Activated CD4-positive, alpha-beta T cell treated with anti-CD3 and anti-CD28 coated beads, Interleukin-2, amount 50 U/mL, for 4 hours (primary cell): ENCODE measurements around the gene TLE2.
"Not testable (repeated sequence)": the region's sequence is repeated elsewhere in the genome, so short reads cannot be mapped to it uniquely, and the experiment has no call there.

Experiments
- DNase-seq, 2 experiments: peaks; one replicate each; pipeline ENCODE4 v3.0.0-alpha.2; 2020

Gene TLE2

DNA sequence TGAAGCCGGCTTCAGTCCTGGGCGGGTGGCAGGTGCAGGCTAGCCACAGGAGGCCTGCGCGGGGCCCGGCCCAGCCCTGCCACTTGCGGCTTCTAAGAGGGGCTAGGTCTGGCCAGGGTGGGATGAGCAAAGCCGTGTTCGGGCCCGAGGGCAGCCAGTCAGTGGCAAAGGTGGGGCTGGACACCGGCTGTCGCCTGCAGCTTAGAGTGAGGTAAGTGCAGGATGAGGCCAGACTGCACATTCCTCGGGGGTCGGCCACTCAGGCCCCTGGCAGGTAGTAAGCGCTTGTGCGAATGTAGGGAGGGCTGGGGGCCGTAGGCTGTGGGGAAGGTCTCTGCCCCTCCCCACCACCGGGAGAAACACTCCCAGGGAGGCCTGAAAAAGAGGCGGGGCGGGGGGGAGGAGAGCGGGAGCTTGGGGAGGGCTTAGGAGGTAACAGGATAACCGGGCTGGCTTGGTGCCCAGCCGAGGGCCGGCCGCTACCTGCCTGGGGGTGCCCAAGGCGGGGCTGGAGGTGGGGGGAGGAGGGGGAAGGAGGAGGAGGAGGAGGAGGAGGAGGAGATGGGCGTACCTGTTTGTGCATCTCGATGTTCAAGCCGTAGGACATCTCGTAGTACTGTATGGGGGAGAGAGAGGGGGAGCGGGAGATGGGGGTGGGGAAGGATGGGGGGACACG, 26.8 kb upstream of the TLE2 start:
- DNase-seq: no peak

DNA sequence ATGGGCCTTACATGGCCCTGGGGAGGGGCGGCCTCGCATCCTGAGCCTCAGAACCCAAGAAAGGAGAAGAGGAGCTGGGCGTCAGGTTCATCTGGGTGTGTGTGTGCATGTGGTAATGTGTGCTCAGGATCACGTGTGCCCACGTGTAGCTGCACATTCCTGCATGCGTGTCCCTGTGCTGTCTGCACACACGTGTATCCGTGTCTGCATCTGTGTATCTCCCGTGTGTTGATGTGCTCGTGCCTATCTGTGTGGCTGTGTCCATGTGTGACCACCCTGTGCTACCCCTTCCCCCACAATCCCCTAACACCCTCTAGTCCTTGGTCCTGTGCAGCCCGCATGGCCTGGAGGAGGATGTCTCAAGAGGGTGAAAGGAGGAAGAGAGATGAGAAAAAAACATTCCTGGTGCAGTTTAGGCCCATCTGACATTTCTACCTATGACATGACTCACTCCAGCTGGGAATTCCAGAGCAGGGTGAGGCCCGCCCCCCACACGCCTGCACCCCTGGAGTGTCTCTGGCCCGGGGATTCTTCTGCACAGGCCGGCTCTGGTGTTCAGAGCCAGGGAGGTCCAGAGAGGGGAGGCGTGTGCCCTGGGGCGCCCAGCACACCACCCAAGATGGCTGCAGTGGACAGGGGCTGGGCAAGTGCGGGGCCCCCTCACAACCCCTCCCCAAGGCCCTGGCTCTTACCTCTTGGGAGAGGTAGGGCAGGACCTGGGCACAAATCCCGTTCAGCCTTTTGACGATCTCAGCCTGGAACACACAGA, 26.1 kb upstream of the TLE2 start:
- no peak for DNase-seq

DNA sequence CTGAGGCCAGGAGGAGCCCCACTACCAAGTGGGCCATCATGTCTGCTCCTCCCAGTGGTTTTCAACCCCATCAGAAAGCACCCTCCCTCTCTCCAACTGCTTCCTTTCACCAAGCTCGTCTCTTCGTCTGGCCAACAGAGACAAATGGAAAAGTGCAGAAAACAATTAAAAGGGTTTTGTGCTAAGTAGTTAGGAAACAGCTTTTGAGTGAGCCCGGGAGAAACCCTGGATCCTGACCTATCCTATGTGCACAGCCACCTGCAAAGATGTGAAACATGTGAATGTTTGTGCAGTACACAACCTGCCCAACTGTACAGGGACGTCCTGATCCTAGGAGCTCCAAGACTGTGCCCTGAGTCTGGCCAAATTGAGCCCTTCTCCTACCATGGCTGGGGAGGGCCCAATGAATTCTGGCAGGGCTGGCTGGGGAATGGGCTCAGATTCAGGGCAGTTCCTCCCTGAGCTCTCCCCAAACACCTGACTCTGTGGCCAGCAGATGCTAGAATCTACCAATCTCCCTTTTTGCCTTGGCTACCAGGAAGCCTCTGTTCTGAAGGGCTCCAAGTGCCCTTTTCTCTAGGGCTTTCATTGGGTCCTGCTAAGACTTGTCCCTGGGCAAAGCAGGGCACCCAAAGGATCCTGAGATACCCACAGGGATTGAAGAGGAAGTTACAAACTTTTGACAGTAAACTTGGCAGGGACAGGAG, 25.3 kb upstream of the TLE2 start:
- no peak for DNase-seq

DNA sequence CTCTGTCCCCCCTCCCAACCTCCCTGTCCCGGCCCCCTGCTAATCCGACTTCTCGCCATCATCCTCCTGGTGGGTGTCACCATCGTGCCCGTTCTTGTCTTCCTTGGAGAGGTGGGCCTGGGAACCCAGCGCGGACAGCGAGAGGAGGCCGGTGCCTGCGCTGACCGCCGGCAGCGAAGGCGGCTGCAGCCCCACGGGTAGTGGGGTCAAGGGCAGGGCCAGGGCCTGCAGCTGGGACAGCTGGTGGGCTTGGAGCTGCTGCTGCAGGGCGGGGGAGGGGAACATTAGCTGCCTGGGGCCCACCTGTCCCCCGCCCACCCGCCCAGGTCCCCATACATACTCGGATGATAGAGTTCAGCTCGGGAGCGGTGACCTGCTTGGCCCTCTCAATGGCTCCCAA, 24.7 kb upstream of the TLE2 start:
- no peak for DNase-seq

DNA sequence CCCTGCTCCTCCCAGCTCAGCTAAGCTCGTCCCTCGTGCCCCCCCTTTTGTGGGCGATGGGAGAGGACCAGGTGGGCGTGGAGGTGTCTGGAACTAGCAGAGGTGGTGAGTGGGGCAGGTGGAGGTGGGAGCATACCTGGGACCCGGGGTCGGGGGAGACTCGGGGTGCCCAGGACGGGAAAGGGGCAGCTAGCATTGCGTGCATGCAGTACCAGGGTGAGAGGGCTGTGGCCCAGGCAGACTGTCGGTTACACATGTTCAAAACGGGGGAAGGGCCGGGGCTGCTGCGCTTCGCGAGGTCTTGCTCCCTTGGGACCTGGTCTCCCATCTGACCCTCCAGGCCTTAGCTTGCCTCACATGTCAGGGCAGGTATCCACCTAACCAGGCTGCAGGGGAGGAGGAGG, 24.1 kb upstream of the TLE2 start:
- no peak for DNase-seq

DNA sequence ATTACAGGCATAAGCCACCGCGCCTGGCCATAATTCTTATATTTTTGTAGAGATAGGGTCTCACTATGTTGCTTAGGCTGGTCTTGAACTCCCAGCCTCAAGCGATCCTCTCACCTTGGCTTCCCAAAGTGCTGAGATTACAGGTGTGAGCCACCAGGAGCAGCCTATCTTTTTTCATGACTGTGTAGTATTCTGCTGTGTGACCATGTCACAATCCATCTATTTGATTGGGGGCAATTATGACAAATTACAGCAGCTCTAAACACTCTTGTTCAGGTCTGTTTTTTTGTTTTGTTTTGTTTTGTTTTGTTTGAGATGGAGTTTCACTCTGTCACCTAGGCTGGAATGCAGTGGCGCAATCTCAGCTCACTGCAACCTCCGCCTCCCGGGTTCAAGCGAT, 20.9 kb upstream of the TLE2 start:
- not testable (repeated sequence) for DNase-seq

DNA sequence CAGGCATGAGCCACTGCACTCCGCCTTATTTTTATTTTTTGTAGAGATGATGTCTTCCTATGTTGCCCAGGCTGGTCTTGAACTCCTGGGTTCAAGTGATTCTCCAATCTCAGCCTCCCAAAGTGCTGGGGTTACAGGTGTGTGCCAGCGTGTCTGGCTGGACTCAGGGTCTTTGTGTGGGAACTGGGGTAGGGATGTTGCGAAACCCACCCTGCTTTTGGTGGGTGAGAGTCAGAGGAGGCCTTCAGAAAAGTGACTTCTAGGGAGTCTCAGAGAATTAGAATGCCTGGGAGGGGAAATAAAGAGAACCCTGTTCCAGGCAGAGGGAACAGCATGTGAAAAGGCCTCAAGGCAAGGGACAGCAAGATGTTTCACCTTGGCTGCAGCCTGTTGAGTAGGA, 20.0 kb upstream of the TLE2 start:
- no peak for DNase-seq

DNA sequence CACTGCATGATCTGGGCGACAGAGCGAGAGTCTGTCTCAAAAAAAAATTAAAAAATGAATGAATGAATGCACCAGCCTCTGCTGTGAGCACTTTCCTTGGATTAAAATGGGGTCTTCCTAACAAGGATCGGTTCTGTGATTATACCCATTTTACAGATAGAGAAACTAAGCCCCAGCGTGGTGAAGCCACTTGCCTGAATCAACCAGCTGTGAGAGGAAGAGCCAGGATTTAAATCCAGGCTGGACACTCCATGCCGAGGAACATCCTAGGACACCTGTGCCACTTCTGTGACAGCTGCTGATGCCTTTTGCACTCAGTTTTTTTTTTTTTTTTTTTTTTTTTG, 19.1 kb upstream of the TLE2 start:
- no peak for DNase-seq

DNA sequence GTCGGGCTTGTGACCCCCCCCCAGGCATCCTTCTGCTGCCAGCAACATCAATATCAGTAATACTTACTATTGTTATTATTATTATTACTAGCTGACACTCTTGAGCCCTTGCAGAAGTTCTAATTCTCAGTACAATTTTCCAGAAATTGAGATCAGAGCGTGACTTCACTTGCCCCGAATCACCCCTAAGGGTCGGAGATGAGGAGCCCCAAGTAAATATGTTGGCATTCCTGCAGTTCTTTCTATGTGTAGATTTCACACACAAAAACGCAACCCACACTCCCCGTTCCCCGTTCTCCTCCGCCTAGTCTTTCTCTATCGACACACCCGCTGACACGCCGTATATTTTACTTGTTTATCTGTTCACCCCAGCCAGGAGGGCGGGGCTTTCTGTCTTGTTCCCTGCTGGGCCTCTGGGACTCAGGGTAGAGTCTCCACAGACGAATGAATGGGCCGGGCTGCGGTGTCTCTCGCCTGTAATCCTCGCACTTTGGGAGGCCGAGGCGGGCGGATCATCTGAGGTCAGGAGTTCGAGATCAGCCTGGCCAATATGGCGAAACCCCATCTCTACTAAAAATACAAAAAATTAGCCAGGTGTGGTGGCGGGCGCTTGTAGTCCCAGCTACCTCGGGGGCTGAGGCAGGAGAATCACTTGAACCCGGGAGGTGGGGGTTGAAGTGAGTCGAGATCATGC, 18.6 kb upstream of the TLE2 start:
- peak; percentile 58 to 65 for DNase-seq

DNA sequence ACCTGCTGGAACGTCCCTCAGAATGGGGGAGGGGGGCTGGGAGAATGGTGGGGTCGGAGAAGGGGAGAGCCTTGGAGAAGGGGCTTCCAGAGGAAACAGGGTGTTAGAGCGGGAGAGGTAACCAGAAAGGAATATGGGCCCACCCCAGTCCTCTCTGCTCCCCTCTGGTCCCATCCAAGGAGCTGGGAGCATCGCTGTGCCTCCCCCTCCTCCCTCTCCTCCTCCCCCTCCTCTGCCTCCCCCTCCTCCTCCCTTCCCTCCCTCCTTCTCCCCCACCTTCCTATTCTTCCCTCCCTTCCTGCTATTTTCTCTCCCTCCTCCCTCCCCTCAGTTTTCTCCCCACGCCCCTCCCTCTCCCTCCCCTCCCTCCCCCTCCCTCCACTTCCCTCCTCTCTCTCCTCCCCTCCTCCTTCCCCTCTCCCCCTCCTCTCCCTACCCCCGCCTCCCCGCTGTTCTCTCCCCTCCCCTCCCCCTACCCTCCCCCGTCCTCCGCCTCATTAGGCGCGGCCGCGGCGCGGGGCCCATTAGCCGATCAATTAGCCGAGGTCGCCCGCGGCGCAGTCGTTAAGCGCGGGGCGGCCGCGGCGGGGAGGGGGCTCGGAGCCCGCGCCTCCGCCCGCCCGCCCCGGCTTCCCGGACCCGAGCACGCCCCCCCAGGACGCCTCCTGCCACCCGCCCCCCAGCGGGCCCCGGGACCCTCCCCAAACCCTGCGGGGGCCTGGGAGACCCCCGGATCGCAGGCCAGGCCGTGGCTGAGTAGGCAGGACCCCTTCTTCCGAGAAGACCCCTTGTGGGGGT, 17.8 kb upstream of the TLE2 start:
- DNase-seq: no peak

DNA sequence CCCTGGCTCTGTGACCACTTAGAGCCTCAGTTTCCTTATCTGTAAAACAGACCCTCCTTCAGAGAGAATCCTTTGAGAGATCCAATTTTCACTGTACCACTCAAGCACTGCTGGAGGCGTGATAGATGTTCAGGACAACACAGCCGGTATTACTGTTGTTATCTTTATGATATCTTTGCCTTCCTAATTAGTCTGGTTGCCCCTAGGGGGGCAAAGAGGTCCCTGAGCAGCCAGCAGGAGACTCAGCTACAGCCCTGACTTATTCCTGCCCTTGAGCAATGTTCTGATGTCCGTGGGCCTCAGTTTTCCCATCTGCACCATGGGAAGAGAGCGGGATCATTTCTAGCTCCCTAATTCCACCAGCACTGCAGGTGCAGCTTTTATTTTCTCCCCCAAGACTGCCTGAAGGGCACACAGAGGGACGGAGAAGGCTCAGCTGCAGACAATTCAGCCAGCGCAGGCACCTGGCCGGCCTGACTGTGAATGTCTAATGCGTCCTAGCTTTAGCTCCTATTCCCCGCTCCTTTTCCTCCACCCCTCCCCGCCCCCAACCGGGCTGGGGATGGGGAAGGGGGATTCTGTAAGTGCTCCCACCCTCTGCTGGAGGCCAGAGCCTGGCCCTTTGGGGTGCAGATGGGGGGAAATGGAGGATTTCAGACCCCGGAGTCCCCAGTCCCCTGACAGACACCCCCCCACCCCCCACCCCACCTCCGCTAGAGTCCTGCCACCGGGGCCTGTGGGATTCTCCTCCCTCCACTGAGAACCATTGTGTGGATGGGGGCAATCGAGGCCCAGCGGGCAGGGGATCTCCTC, 17.0 kb upstream of the TLE2 start:
- no peak for DNase-seq

DNA sequence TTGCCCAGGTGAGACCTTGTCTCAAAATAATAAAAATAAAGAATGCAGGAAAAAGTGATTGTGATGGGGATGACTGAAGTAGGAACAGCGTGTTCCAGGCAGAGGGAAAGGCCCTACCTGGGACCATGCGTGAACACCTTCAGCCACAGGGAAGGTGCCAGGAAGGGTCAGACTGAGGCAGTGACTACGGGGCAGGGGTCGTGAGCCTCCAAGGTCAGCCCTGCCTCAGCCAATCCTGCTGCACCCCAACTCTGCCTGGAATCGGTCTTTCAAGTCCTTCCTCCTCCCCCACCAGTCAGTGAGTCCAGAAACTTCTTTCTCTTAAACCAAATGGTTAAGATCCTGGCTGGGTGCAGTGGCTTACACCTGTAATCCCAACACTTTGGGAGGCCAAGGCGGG, 16.1 kb upstream of the TLE2 start:
- no peak for DNase-seq

DNA sequence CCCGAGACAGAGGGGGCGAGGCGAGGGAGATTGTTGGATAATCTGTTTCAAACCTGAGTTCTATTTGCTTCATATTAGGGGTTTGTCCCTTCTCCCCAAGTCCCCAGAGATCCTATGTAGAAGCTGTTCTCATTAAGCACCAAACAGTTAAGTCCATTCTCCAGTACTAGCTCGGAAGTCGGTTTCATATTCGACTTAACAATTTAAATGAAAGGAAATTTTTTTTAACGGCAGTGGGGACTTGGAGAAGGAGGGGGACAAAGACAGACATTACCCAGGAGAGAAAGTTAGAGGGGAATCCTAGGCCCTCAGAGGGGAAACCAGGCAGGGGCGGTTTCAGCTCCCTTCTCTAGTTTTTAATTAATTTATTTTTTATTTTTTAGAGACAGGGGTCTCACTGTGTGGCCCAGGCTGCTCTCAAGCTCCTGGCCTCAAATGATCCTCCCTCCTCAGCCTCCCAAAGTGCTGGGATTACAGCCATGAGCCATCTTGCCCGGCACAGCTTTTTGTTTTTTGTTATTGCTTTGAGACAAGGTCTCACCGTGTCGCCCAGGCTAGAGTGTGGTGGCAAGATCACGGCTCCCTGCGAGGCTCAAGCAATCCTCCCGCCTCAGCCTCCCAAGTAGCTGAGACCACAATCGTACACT, 13.7 kb upstream of the TLE2 start:
- DNase-seq: no peak

DNA sequence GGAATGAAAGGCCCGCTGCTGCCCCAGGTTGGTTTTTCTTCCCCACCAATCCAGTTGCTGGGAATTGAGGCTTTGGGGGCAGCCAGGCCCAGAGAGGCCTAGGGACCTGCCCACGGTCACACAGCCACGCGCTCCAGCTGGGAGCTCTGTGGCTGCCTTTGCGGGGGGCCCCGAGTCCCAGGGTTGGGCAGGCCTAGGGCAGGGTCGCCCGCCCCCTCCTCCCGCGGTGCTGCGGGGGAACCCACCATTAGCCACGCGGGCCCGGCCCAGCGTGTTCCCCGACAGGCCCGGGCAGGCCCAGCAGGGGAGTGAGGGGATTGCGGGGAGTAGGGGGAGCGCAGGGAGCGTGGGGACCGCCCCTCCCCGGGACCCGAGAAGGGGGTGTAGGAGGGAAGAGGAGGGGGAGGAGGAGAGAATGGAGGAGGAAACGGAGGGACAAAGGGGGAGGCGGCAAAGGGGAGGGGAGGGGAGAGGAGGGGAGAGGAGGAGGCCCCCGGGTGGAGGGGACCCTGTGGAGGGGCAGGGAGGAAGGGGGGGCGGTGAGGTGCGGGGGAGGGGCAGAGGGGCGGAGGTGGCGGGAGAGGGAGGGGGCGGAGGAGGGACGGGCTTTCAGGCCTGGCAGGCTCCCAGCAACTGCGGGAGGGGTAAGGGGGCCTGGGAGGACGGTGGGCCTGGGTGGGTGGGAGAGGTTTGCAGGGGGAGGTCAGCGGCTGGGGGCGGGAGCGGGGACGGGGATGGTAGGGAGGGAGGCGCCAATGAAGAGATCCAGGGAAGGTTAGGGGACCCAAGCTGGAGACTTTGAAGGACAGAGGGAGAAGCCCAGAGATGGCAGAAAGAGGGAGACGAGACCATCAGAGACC, 12.9 kb upstream of the TLE2 start:
- DNase-seq: no peak

DNA sequence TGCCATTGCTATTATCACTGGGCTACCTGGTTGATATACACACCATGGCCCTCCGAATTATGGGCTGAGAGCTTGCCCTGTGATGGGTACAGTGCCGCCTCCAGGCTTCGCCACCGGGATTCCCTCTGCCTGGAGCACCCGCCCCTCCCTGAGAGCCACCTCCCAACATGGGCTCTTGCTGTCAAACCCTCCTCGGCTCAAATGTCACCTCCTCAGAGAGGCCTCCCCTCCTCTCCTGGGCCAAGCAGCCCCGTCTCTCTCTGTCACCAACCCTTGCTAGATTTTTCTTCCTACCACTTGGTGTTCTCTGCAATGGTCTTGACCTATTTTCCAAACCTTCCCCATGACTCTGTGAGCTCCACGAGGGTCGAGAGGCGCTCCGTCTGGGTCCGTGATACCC, 12.2 kb upstream of the TLE2 start:
- DNase-seq: no peak

DNA sequence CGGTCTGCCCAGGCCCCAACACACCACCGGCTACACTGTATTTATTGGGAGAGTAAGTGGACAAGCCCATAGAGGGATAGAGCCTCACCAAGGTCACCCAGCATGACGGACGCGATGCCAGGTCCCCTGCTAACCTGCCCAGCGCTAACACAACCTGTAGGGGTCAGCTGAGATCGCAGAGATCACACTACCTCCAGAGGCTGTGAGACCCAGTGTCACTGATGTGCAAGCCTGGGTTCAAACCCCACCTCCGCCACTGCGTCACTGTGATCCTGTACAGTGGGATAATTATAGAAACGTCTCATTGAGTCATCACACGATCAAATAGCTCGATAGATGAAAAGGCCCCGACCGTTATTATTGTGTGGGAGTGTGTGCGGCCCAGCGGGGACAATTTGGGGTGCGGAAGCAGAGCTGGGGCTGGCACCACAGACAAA, 10.6 kb upstream of the TLE2 start:
- no peak for DNase-seq

DNA sequence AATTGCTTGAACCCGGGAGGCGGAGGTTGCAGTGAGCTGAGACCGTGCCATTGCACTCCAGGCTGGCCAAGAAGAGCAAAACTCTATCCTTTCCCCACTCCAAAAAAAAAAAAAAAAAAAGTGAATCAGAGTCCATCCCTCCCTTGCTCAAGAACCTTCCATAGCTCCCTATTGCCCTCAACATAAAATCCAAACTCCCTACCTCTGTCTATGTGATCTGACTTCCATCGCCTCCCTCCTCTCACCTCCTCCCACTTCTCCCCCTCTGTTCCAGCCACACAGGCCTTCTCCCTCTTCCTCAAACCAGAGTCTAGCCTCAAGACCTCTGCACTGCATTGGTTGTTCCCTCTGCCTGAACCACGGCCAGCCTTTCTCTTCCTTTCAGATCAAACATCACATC, 10.0 kb upstream of the TLE2 start:
- no peak for DNase-seq

DNA sequence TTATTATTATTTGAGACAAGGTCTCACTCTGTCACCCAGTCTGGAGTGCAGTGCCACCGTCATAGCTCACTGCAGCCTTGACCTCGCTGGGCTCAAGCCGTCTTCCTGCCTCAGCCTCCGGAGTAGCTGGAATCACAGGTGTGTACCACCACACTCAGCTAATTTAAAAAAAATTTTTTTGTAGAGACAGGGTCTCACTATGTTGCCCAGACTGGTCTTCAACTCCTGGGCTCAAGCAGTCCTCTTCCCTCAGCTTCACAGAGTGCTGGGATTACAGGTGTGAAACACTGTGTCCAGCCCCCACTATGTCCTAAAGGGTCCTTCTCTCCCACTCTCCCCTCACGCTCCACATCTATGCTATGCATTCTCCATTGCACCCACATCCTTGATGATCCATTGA, 9.1 kb upstream of the TLE2 start:
- no peak for DNase-seq

DNA sequence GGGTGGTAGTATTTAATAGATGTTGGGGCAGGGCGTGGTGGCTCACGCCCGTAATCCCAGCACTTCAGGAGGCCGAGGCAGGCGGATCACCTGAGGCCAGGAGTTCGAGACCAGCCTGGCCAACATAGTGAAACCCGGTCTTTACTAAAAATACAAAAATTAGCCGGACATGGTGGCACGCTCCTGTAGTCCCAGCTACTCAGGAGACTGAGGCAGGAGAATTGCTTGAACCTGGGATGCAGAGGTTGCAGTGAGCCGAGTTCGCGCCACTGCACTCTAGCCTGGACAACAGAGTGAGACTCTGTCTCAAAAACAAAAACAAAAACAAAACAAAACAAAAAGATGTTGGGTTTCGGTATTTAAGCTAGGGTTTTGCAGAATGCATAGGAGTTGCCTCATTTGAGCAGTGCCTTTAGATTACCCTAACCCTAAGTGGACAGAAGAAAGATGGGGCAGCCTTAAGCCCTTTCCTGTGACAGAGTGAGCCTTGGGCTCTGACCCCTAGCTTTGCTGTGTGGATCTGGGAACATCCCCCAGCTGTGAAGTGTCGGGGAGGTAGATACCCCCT, 8.0 kb upstream of the TLE2 start:
- not testable (repeated sequence) for DNase-seq
